Calu3 (cell line): Measurements from ENCODE around the gene BIN1. TPM values are rescaled to one million over a fixed set of nuclear protein-coding genes. Genes with fewer than 3 reads are reported as not detected.

Experiments used
- BruUV-seq: library from RNA; stranded (reverse); fragments of 400-500 nt; replicated peaks from 2 replicates; lab custom pipeline; 2021; lab: Mats Ljungman, UMichigan
- CTCF ChIA-PET: fragments of 300-600 bp; sonication (Branson Sonifier 250); formaldehyde crosslinking; loops from one replicate; lab custom pipeline; 2022; ENCODE audit warnings: antibody characterized with exemption; lab: Charles Lee
- DNase-seq: peaks from one replicate; pipeline ENCODE4 v3.0.0; 2022
- H3K27ac Mint-ChIP-seq: one replicate; pipeline ENCODE4 v1.8.0; 2022; ENCODE audit warnings: mixed read lengths; ENCODE audit not compliant: unreplicated experiment
- H3K27me3 Mint-ChIP-seq: one replicate; pipeline ENCODE4 v1.8.0; 2022; ENCODE audit warnings: mixed read lengths; ENCODE audit not compliant: unreplicated experiment
- H3K36me3 Mint-ChIP-seq: one replicate; pipeline ENCODE4 v1.8.0; 2022; ENCODE audit warnings: mild to moderate bottlenecking, moderate library complexity, mixed read lengths; ENCODE audit not compliant: insufficient read depth, unreplicated experiment
- H3K4me1 Mint-ChIP-seq: one replicate; pipeline ENCODE4 v1.8.0; 2022; ENCODE audit warnings: mild to moderate bottlenecking, low read depth, mixed read lengths; ENCODE audit not compliant: unreplicated experiment
- H3K4me3 Mint-ChIP-seq: one replicate; pipeline ENCODE4 v1.8.0; 2022; ENCODE audit warnings: mild to moderate bottlenecking, low read depth, moderate library complexity, mixed read lengths; ENCODE audit not compliant: unreplicated experiment
- H3K9me3 Mint-ChIP-seq: one replicate; pipeline ENCODE4 v1.8.0; 2022; ENCODE audit warnings: low read depth, mixed read lengths; ENCODE audit not compliant: unreplicated experiment
- CTCF ChIP-seq: fragments of 200-600 bp; IDR thresholded peaks from one replicate; pipeline ENCODE4 v1.8.0; 2022; ENCODE audit warnings: antibody characterized with exemption; ENCODE audit not compliant: unreplicated experiment
- intact Hi-C: fragments of 100-400 bp; cut with micrococcal nuclease; formaldehyde crosslinking; loops from one replicate; pipeline ENCODE4 v1.10.0; 2022; ENCODE audit not compliant: unreplicated experiment
- total RNA-seq: library from RNA; stranded (reverse); gene quantifications from 2 replicates; pipeline ENCODE4 v1.2.3, GENCODE V29; 2022

The BIN1 gene
- total RNA-seq, 1 experiment from 2014 or later = 52.8 TPM

GRCh38 chr2:127063701-127064590, 43.0 kb downstream of the BIN1 start:
- CTCF ChIA-PET = interaction anchor here (0.5 kb wide), 1 partner anchor 103 kb away, joined by 3 read pairs; no protein-coding TSS in a partner anchor
- Mint-ChIP-seq H3K4me3 (no peak overlapping the region), H3K9me3 (no peaks in the 10 kb centered on the region), H3K36me3 (peaks cover 35% of the 10 kb centered on the region), H3K27me3 (no peaks in the 10 kb centered on the region), H3K4me1 (peaks cover 28% of the 10 kb centered on the region), H3K27ac (peak overlapping the region; percentile 52)
- TF ChIP-seq CTCF = no peak
- intact Hi-C loops = no loop called here
- no TSS peak for BruUV-seq
- no peak for DNase-seq

- no peak overlapping the region for H3K4me3 Mint-ChIP-seq
- H3K4me1 Mint-ChIP-seq = peaks cover 14% of the 10 kb centered on the region
- CTCF ChIA-PET = no interaction called here
- H3K27ac Mint-ChIP-seq = no peak overlapping the region
- no peaks in the 10 kb centered on the region for H3K27me3 Mint-ChIP-seq
- H3K36me3 Mint-ChIP-seq = peaks cover 20% of the 10 kb centered on the region
- no peaks in the 10 kb centered on the region for H3K9me3 Mint-ChIP-seq
- intact Hi-C loops = no loop called here
- BruUV-seq = no TSS peak
- TF ChIP-seq CTCF = no peak
- DNase-seq = no peak
Measured at GRCh38 chr2:127061375-127062273, 45.3 kb downstream of the BIN1 start.

- CTCF ChIA-PET = no interaction called here
- Mint-ChIP-seq H3K4me3 (no peak overlapping the region), H3K27me3 (no peaks in the 10 kb centered on the region), H3K27ac (no peak overlapping the region), H3K9me3 (no peaks in the 10 kb centered on the region), H3K36me3 (peaks cover 18% of the 10 kb centered on the region), H3K4me1 (peaks cover 5% of the 10 kb centered on the region)
- BruUV-seq = no TSS peak
- no peak for TF ChIP-seq CTCF
- intact Hi-C loops = no loop called here
- no peak for DNase-seq
Measured at GRCh38 chr2:127060264-127060945, 46.5 kb downstream of the BIN1 start.

GRCh38 chr2:127059559-127059958, 47.4 kb downstream of the BIN1 start:
- CTCF ChIA-PET = no interaction called here
- no TSS peak for BruUV-seq
- intact Hi-C loops = no loop called here

More at GRCh38 chr2:127059559-127059958, 47.4 kb downstream of the BIN1 start:
- H3K4me1 Mint-ChIP-seq = peaks cover under 1% of the 10 kb centered on the region
- no peaks in the 10 kb centered on the region for H3K9me3 Mint-ChIP-seq
- H3K4me3 Mint-ChIP-seq = no peak overlapping the region
- no peak overlapping the region for H3K27ac Mint-ChIP-seq
- no peak for DNase-seq
- H3K27me3 Mint-ChIP-seq = no peaks in the 10 kb centered on the region
- TF ChIP-seq CTCF = no peak
- H3K36me3 Mint-ChIP-seq = peaks cover 13% of the 10 kb centered on the region
